H1 (cell line): ENCODE measurements around the gene ZFTA. TPM values are rescaled to one million over a fixed set of nuclear protein-coding genes. Genes with fewer than 3 reads are reported as not detected.

ENCODE experiments used
- CTCF ChIA-PET: fragments of 300-600 bp; sonication (Branson Sonifier 250); formaldehyde crosslinking; loops from one replicate; lab custom pipeline; 2021; ENCODE audit not compliant: partially characterized antibody; lab: Charles Lee
- POLR2A ChIA-PET: fragments of 300-600 bp; sonication (Branson Sonifier 250); formaldehyde crosslinking; loops from one replicate; lab custom pipeline; 2021; ENCODE audit warnings: inconsistent platforms; ENCODE audit not compliant: partially characterized antibody; lab: Charles Lee
- DNase-seq, 2 experiments: peaks; one replicate each; pipeline versions ENCODE4 v3.0.0 to v3.0.0-alpha.2; 2010 to 2022; ENCODE audit warnings: low spot score in 2 of 2, low read depth in 1 of 2, mixed read lengths in 1 of 2
- FAIRE-seq: peaks from 2 replicates; lab custom pipeline; 2011; peaks lifted over from hg19 to GRCh38; lab: Jason Lieb, UNC
- H2AFZ ChIP-seq: 2 replicates; pipeline ENCODE4 v1.8.1; 2012; ENCODE audit warnings: low read length, inconsistent platforms
- H2AK5ac ChIP-seq: 2 replicates; pipeline ENCODE4 v1.6.1; 2013; ENCODE audit warnings: low read depth, low read length
- H2BK120ac ChIP-seq: replicated peaks from 2 replicates; pipeline ENCODE3; 2013; ENCODE audit warnings: low read depth, low read length, inconsistent platforms
- H2BK12ac ChIP-seq: 2 replicates; pipeline ENCODE4 v1.6.1; 2013; ENCODE audit warnings: low read depth, low read length
- H2BK15ac ChIP-seq: 2 replicates; pipeline ENCODE4 v1.6.1; 2013; ENCODE audit warnings: low read length
- H2BK20ac ChIP-seq: 2 replicates; pipeline ENCODE4 v1.6.1; 2013; ENCODE audit warnings: low read length
- H2BK5ac ChIP-seq: 2 replicates; pipeline ENCODE4 v1.6.1; 2013; ENCODE audit warnings: low read depth, low read length
- H3K14ac ChIP-seq: 2 replicates; pipeline ENCODE4 v1.6.1; 2013; ENCODE audit warnings: inconsistent platforms; ENCODE audit not compliant: insufficient read length
- H3K18ac ChIP-seq: 2 replicates; pipeline ENCODE4 v1.6.1; 2013; ENCODE audit warnings: low read length; ENCODE audit errors: extremely low read depth
- H3K23ac ChIP-seq: 2 replicates; pipeline ENCODE4 v1.6.1; 2013; ENCODE audit warnings: inconsistent platforms; ENCODE audit not compliant: insufficient read length
- H3K23me2 ChIP-seq: 2 replicates; pipeline ENCODE4 v1.6.1; 2013; ENCODE audit warnings: low read depth, low read length
- H3K27ac ChIP-seq: 2 replicates; pipeline ENCODE4 v1.6.1; 2011; ENCODE audit warnings: low read depth, low read length, inconsistent platforms
- H3K27me3 ChIP-seq, 4 experiments: replicated peaks in 1 of 4; 1 replicate in 1 of 4; 2 replicates in 3 of 4; pipeline versions ENCODE4 v1.6.1 to v1.8.1; 2011 to 2013; ENCODE audit warnings: low read length in 3 of 4, mild to moderate bottlenecking in 3 of 4, inconsistent platforms in 2 of 4, mixed read lengths in 2 of 4, moderate library complexity in 1 of 4; ENCODE audit not compliant: control insufficient read depth in 3 of 4, insufficient read depth in 3 of 4; ENCODE audit errors: extremely low read depth in 1 of 4
- H3K36me3 ChIP-seq, 4 experiments: 2 replicates each; pipeline versions ENCODE4 v1.6.1 to v1.8.1; 2011 to 2013; ENCODE audit warnings: mild to moderate bottlenecking in 4 of 4, low read length in 3 of 4, moderate library complexity in 2 of 4, control low read depth in 1 of 4, inconsistent platforms in 1 of 4; ENCODE audit not compliant: insufficient read depth in 4 of 4, control insufficient read depth in 2 of 4
- H3K4ac ChIP-seq: replicated peaks from 2 replicates; pipeline ENCODE3; 2013; ENCODE audit warnings: low read length, low read depth, mixed read lengths, inconsistent platforms; ENCODE audit not compliant: insufficient read length
- H3K4me1 ChIP-seq, 4 experiments: replicated peaks in 1 of 4; 1 replicate in 1 of 4; 2 replicates in 3 of 4; pipeline versions ENCODE4 v1.6.1 to v1.8.1; 2011 to 2013; ENCODE audit warnings: low read length in 3 of 4, inconsistent platforms in 2 of 4, mixed read lengths in 1 of 4; ENCODE audit not compliant: insufficient read depth in 4 of 4, control insufficient read depth in 3 of 4
- H3K4me2 ChIP-seq, 2 experiments: 2 replicates each; pipeline versions ENCODE4 v1.6.1 to v1.8.1; 2011 to 2013; ENCODE audit warnings: low read depth in 2 of 2, low read length in 2 of 2, control low read depth in 1 of 2, inconsistent platforms in 1 of 2, mild to moderate bottlenecking in 1 of 2; ENCODE audit not compliant: insufficient read depth in 1 of 2
- H3K4me3 ChIP-seq, 4 experiments: fragments of 200-600, 300-600 bp in 1 of 4; sonication (generic), shearing (Covaris generic), sonication (Bioruptor Twin) in 1 of 4; 2 replicates each; pipeline versions ENCODE4 v1.5.1 to v1.8.1; 2011 to 2016; ENCODE audit warnings: low read length in 4 of 4, low read depth in 3 of 4, control low read depth in 2 of 4, inconsistent platforms in 2 of 4, mild to moderate bottlenecking in 2 of 4, mixed read lengths in 1 of 4, moderate library complexity in 1 of 4; ENCODE audit not compliant: insufficient read depth in 2 of 4; ENCODE audit errors: extremely low read depth in 1 of 4
- H3K56ac ChIP-seq: replicated peaks from 2 replicates; pipeline ENCODE3; 2013; ENCODE audit warnings: low read depth, mild to moderate bottlenecking, mixed read lengths, low read length, inconsistent platforms; ENCODE audit not compliant: insufficient read length
- H3K79me1 ChIP-seq: 2 replicates; pipeline ENCODE4 v1.6.1; 2013; ENCODE audit warnings: low read depth, low read length, control low read depth
- H3K79me2 ChIP-seq, 2 experiments: 2 replicates each; pipeline versions ENCODE4 v1.6.1 to v1.8.1; 2012 to 2013; ENCODE audit warnings: low read length in 2 of 2, mild to moderate bottlenecking in 2 of 2, inconsistent platforms in 1 of 2; ENCODE audit not compliant: insufficient read depth in 2 of 2, control insufficient read depth in 1 of 2
- H3K9ac ChIP-seq, 4 experiments: replicated peaks in 1 of 4; 1 replicate in 1 of 4; 2 replicates in 3 of 4; pipeline versions ENCODE4 v1.6.1 to v1.8.1; 2011 to 2013; ENCODE audit warnings: low read depth in 3 of 4, low read length in 3 of 4, control low read depth in 2 of 4, mild to moderate bottlenecking in 2 of 4, moderate library complexity in 2 of 4, inconsistent platforms in 1 of 4; ENCODE audit errors: extremely low read depth in 1 of 4
- H3K9me3 ChIP-seq, 2 experiments: 2 replicates each; pipeline versions ENCODE4 v1.6.1 to v1.8.1; 2012 to 2013; ENCODE audit warnings: mild to moderate bottlenecking in 2 of 2, moderate library complexity in 2 of 2, control low read depth in 1 of 2, inconsistent platforms in 1 of 2, low read depth in 1 of 2, low read length in 1 of 2, mixed read lengths in 1 of 2; ENCODE audit not compliant: insufficient read depth in 2 of 2
- H4K20me1 ChIP-seq, 2 experiments: replicated peaks in 1 of 2; 2 replicates each; pipeline versions ENCODE3 to v1.8.1; 2011 to 2013; ENCODE audit warnings: inconsistent platforms in 2 of 2, low read length in 2 of 2, mild to moderate bottlenecking in 1 of 2; ENCODE audit not compliant: insufficient read depth in 2 of 2, control insufficient read depth in 1 of 2
- H4K5ac ChIP-seq: 2 replicates; pipeline ENCODE4 v1.6.1; 2013; ENCODE audit warnings: low read length, low read depth, mixed read lengths, inconsistent platforms; ENCODE audit not compliant: insufficient read length
- H4K8ac ChIP-seq: 2 replicates; pipeline ENCODE4 v1.8.0; 2013; ENCODE audit warnings: mild to moderate bottlenecking, moderate library complexity, low read length, inconsistent platforms; ENCODE audit not compliant: insufficient read depth; ENCODE audit errors: extremely low read depth
- H4K91ac ChIP-seq: replicated peaks from 2 replicates; pipeline ENCODE3; 2013; ENCODE audit warnings: low read length, mixed read lengths, inconsistent platforms; ENCODE audit not compliant: insufficient read length
- CHD2 ChIP-seq: IDR thresholded peaks from 2 replicates; pipeline ENCODE4 v1.6.1; 2012; ENCODE audit warnings: low read length, improper control_type of control experiment
- CREB1 ChIP-seq: IDR thresholded peaks from 2 replicates; pipeline ENCODE4 v1.6.1; 2012; ENCODE audit warnings: inconsistent platforms
- KDM5A ChIP-seq: fragments of 200-600 bp; IDR thresholded peaks from 2 replicates; pipeline ENCODE4 v1.7.1; 2012; ENCODE audit warnings: mild to moderate bottlenecking, low read length, inconsistent platforms, mixed read lengths
- RNF2 ChIP-seq: fragments of 200-900, 300-1000 bp; sonication (generic); IDR thresholded peaks from 2 replicates; pipeline ENCODE4 v1.7.1; 2016; ENCODE audit warnings: borderline replicate concordance, low read depth, mild to moderate bottlenecking, antibody characterized with exemption, low read length; ENCODE audit not compliant: poor library complexity, severe bottlenecking; ENCODE audit errors: missing control alignments
- SIN3A ChIP-seq, 2 experiments: IDR thresholded peaks in 1 of 2; conservative IDR thresholded peaks in 1 of 2; 2 replicates each; pipeline ENCODE4 v1.6.1; 2011 to 2012; ENCODE audit warnings: low read length in 2 of 2, improper control_type of control experiment in 1 of 2, low read depth in 1 of 2, mild to moderate bottlenecking in 1 of 2
- SIRT6 ChIP-seq: IDR thresholded peaks from one replicate; pipeline ENCODE4 v1.7.1; 2012; ENCODE audit warnings: low read length, inconsistent platforms
- SP2 ChIP-seq: IDR thresholded peaks from 2 replicates; pipeline ENCODE4 v1.6.1; 2012; ENCODE audit warnings: mild to moderate bottlenecking, low read length, inconsistent platforms
- WGBS, 2 experiments: shearing (Covaris generic) in 1 of 2; methylation state at CpG; one replicate each; pipeline versions ENCODE4 v1.1.6 to v1.1.7; 2013 to 2015; ENCODE audit warnings: low lambda C conversion rate in 2 of 2, mixed read lengths in 2 of 2, inconsistent platforms in 1 of 2, low coverage in 1 of 2, missing lambda C conversion rate in 1 of 2; ENCODE audit not compliant: insufficient replicate concordance in 2 of 2, insufficient coverage in 1 of 2, insufficient read length in 1 of 2; ENCODE audit errors: extremely low coverage in 1 of 2, missing lambda C conversion rate in 1 of 2; 5-methylcytosine and 5-hydroxymethylcytosine counted together
- polyA plus RNA-seq, 7 experiments: library from polyadenylated mRNA; depleted of rRNA in 3 of 7; stranded (reverse) in 5 of 7; unstranded in 2 of 7; fragments of >200 nt in 5 of 7; fragments of 200-250 nt in 2 of 7; gene quantifications; 1 replicate in 5 of 7; 2 replicates in 1 of 7; 4 replicates in 1 of 7; pipeline versions ENCODE4 v1.2.1 to v1.2.3, GENCODE V29; 2011 to 2013; ENCODE audit warnings: missing spikeins in 2 of 7, mixed read lengths in 2 of 7
- total RNA-seq: library from RNA; stranded (reverse); fragmentation: NEBNext Ultra II Directional; extraction: Animal tissue kit (Norgen Biotek cat#: 25700); gene quantifications from 2 replicates; pipeline ENCODE4 v1.2.1, GENCODE V29; 2021
- TF ChIP-seq, protein P1 (sequence below), 3 experiments: IDR thresholded peaks; 1 replicate in 2 of 3; 2 replicates in 1 of 3; pipeline versions ENCODE4 v1.5.1 to v1.6.1; 2011; ENCODE audit warnings: low read length in 3 of 3, mild to moderate bottlenecking in 3 of 3, inconsistent platforms in 2 of 3, low read depth in 1 of 3, moderate library complexity in 1 of 3; ENCODE audit not compliant: insufficient read depth in 1 of 3; ENCODE audit errors: control extremely low read depth in 1 of 3

The ZFTA gene
- total and polyA plus RNA-seq, 2 of the 8 experiments (the other 6 are each of a cell fraction or from before 2014, with no cell fraction given): 9.5 to 34.0 TPM

DNA sequence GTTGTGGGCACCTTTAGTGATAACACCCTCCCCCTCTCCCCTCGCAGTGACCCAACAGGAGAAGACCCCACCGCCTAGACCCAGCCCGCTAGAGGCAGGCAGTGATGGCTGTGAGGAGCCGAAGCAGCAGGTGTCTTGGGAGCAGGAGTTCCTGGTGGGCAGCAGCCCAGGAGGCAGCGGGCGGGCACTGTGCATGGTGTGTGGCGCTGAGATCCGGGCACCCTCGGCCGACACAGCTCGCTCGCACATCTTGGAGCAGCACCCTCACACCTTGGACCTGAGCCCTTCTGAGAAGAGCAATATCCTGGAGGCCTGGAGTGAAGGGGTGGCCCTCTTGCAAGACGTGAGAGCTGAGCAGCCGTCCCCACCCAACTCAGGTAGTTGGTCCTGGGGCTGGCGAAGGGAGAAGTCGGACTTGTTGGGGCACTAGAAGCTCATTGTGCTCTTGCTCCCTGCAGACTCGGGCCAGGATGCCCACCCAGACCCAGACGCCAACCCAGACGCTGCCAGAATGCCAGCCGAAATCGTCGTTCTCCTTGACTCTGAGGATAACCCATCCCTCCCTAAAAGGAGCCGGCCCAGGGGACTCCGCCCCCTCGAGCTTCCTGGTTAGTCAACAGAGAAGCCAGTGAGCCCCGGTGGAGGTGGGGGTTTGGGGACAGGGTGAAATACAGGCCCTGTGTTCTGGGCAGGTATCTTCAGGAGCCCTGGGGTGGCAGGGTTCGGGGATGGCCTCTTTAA lies 49.4 kb upstream of the ZFTA start:
- FAIRE-seq: no peak
- H3K36me3 ChIP-seq: peaks cover 45 to 66% (median 59%) of the 10 kb centered on the region in 4 experiments

More for the DNA sequence above, 49.4 kb upstream of the ZFTA start:
- Histone ChIP-seq H2BK120ac (no peak overlapping the region), H3K56ac (no peak overlapping the region), H2BK5ac (no peak overlapping the region), H3K18ac (no peak overlapping the region), H4K20me1 (peaks cover 17 to 34% of the 10 kb centered on the region in 2 experiments), H3K23me2 (peaks cover 7% of the 10 kb centered on the region; the same call in 1 of the 2 replicates), H3K4me3 (no peak overlapping the region), H3K4me2 (no peak overlapping the region), H3K9me3 (no peaks in the 10 kb centered on the region), H4K91ac (no peak overlapping the region), H4K8ac (no peak overlapping the region; the same call in 1 of the 2 replicates), H3K14ac (no peak overlapping the region), H2BK12ac (no peak overlapping the region), H2AK5ac (no peak overlapping the region), H3K4ac (no peak overlapping the region), H4K5ac (no peak overlapping the region), H3K9ac (no peak overlapping the region), H3K23ac (no peak overlapping the region), H3K4me1 (peaks cover 4 to 10% (median 7%) of the 10 kb centered on the region in 4 experiments; a peak in 6 of 7 replicates), H2BK15ac (no peak overlapping the region), H2BK20ac (no peak overlapping the region), H3K27ac (peak overlapping the region; percentile 19; the same call in 1 of the 2 replicates), H3K79me1 (peaks cover 29% of the 10 kb centered on the region), H3K79me2 (peaks cover 16 to 45% of the 10 kb centered on the region in 2 experiments), H3K27me3 (no peaks in the 10 kb centered on the region), H2AFZ (no peak overlapping the region)
- TF ChIP-seq KDM5A (no peak), SIN3A (conservative IDR thresholded peaks at IDR 0.05 in 1 of 2, IDR thresholded peaks at IDR 0.05 in 1 of 2; ENCODE audit: low read depth in 1 of 2, low read length in 2 of 2) (no peak), CHD2 (no peak), RNF2 (no peak), SP2 (no peak), SIRT6 (no peak), CREB1 (no peak)
- TF ChIP-seq, protein P1, sequence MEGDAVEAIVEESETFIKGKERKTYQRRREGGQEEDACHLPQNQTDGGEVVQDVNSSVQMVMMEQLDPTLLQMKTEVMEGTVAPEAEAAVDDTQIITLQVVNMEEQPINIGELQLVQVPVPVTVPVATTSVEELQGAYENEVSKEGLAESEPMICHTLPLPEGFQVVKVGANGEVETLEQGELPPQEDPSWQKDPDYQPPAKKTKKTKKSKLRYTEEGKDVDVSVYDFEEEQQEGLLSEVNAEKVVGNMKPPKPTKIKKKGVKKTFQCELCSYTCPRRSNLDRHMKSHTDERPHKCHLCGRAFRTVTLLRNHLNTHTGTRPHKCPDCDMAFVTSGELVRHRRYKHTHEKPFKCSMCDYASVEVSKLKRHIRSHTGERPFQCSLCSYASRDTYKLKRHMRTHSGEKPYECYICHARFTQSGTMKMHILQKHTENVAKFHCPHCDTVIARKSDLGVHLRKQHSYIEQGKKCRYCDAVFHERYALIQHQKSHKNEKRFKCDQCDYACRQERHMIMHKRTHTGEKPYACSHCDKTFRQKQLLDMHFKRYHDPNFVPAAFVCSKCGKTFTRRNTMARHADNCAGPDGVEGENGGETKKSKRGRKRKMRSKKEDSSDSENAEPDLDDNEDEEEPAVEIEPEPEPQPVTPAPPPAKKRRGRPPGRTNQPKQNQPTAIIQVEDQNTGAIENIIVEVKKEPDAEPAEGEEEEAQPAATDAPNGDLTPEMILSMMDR (IDR thresholded peaks at IDR 0.05; ENCODE audit: control extremely low read depth in 1 of 3, insufficient read depth in 1 of 3, low read depth in 1 of 3, low read length in 3 of 3): no peak
- WGBS, 2 experiments: 96% methylated on average over 27 of the region's 27 CpGs; no CpG with 5 or more reads in 1 of the 2 experiments
- POLR2A ChIA-PET: interaction anchor here (0.9 to 9.0 kb wide), 6 partner anchors 10 to 66 kb away, joined by 3 to 85 read pairs (median 3); partner anchors contain the start of gene ZFTA
- CTCF ChIA-PET: interaction anchor here (1.4 to 4.3 kb wide), 2 partner anchors 12 to 19 kb away, joined by 5 to 17 read pairs; no protein-coding TSS in a partner anchor
- no peak for DNase-seq
